Urinary bladder (tissue), 4 donors: ENCODE measurements around the gene CSAG1. TPM values are rescaled to one million over a fixed set of nuclear protein-coding genes. Genes with fewer than 3 reads are reported as not detected.
"Not testable (repeated sequence)": the region's sequence is repeated elsewhere in the genome, so short reads cannot be mapped to it uniquely, and the experiment has no call there.

Source experiments
- DNase-seq: peaks from one replicate; pipeline ENCODE4 v3.0.0-alpha.2; 2015; ENCODE audit errors: extremely low spot score
- H3K27ac ChIP-seq: one replicate; pipeline ENCODE4 v1.5.1; 2013; ENCODE audit warnings: low read depth, mild to moderate bottlenecking, moderate library complexity
- H3K36me3 ChIP-seq: one replicate; pipeline ENCODE4 v1.6.1; 2013; ENCODE audit warnings: mild to moderate bottlenecking, moderate library complexity; ENCODE audit not compliant: insufficient read depth
- H3K4me1 ChIP-seq: one replicate; pipeline ENCODE4 v1.6.1; 2013; ENCODE audit warnings: mild to moderate bottlenecking, moderate library complexity; ENCODE audit not compliant: insufficient read depth
- H3K4me3 ChIP-seq: one replicate; pipeline ENCODE4 v1.5.1; 2013; ENCODE audit warnings: low read depth, low read length
- WGBS: extraction: QIAGEN DNeasy Blood & Tissue Kit; methylation state at CpG from one replicate; pipeline ENCODE4 v1.1.7; 2013; 5-methylcytosine and 5-hydroxymethylcytosine counted together
- polyA plus RNA-seq: library from polyadenylated mRNA; stranded (reverse); fragments of 200-250 nt; gene quantifications from one replicate; pipeline ENCODE4 v1.2.3, GENCODE V29; 2013
- total RNA-seq: library from RNA; depleted of rRNA; stranded (reverse); fragments of >200 nt; gene quantifications from one replicate; pipeline ENCODE4 v1.2.3, GENCODE V29; 2014
- donor health status: healthy with polysubstance abuse.
- donor health status: healthy.

CSAG1 gene, protein sequence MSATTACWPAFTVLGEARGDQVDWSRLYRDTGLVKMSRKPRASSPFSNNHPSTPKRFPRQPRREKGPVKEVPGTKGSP
- not detected for total RNA-seq
- not detected for polyA plus RNA-seq

DNA sequence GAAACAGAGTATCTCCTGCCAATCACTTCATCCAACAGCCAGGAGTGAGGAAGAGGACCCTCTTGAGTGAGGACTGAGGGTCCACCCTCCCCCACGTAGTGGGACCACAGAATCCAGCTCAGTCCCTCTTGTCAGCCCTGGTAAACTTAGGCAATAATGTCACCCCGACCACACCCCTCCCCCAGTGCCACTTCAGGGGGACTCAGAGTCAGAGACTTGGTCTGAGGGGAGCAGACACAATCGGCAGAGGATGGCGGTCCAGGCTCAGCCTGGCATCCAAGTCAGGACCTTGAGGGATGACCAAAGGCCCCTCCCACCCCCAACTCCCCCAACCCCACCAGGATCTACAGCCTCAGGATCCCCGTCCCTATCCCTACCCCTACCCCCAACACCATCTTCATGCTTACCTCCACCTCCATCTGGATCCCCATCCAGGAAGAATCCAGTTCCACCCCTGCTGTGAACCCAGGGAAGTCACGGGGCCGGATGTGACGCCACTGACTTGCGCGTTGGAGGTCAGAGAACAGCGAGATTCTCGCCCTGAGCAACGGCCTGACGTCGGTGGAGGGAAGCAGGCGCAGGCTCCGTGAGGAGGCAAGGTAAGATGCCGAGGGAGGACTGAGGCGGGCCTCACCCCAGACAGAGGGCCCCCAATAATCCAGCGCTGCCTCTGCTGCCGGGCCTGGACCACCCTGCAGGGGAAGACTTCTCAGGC lies at the start of gene CSAG1, which contains the start of gene MAGEA12:
CSAG1 (minus strand) TSS at position 461 of the 715 bp plus-strand sequence. CDS start 1,261 bp downstream, outside the sequence.
MAGEA12 (plus strand) TSS at position 497 of the 715 bp plus-strand sequence. CDS start 2,405 bp downstream, outside the sequence.
- Histone ChIP-seq H3K4me1 (no peaks in the 10 kb centered on the region), H3K27ac (no peak within 1 kb of the TSS), H3K36me3 (no peaks in the 10 kb centered on the region), H3K4me3 (no peak within 1 kb of the TSS)
- whole genome bisulfite sequencing, result 91% methylated on average over 19 of the region's 21 CpGs
- DNase-seq, result no peak

DNA sequence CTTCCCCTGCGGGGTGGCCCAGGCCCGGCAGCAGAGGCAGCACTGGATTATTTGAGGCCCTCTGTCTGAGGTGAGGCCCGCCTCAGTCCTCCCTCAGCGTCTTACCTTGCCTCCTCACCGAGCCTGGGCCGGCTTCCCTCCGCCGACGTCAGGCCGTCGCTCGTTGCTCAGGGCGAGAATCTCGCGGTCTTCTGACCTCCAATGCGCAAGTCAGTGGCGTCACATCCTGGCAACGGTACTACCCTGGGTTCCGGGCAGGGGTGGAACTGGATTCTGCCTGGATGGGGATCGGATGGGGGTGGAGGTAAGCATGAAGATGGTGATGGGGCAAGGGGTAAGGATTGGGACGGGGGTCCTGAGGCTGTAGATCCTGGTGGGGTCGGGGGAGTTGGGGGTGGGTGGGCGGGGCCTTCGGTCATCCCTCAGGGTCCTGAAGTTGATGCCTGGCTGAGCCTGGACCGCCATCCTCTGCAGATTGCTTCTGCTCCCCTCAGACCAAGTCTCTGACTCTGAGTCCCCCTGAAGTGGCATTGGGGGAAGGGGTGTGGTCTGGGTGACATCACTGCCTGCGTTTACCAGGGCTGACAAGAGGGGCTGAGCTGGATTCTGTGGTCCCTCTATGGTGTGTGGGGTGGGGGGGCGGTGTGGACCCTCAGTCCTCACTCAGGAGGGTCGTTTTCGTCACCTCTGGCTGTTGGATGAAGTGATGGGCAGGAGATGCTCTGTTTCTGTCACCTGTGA lies 36.2 kb upstream of the CSAG1 start, which contains the start of gene MAGEA6:
MAGEA6 (minus strand) TSS at position 141 of the 741 bp plus-strand sequence. CDS start 2,039 bp downstream, outside the sequence.
- not testable (repeated sequence) for H3K27ac ChIP-seq, H3K4me3 ChIP-seq, H3K36me3 ChIP-seq, H3K4me1 ChIP-seq, DNase-seq
- 86% methylated on average over 3 of the region's 29 CpGs for WGBS

DNA sequence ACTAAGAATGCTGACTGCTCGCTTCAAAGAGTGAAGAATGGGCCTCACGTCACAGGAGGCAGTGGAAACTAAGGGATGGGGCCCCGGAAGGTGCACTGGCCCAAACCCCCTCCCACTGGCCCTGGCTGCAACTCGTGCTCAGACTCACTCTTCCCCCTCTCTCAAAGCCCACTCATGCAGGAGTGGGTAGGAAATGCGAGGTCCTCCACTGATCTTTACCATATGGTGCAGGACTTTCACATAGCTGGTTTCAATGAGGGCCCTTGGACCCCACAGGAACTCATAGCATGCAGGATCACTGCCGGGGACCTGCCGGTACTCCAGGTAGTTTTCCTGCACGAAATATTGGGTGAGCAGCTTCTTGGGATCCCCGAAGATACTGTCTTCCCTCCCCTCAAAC lies 33.0 kb upstream of the CSAG1 start:
- not testable (repeated sequence) for H3K4me1 ChIP-seq, H3K27ac ChIP-seq, H3K36me3 ChIP-seq, DNase-seq, H3K4me3 ChIP-seq
- 82% methylated on average over 9 of the region's 9 CpGs for WGBS

GRCh38 chrX:152761582-152761981 lies 28.1 kb upstream of the CSAG1 start:
- H3K36me3 ChIP-seq, H3K4me3 ChIP-seq, H3K27ac ChIP-seq, H3K4me1 ChIP-seq, DNase-seq: not testable (repeated sequence)
- 91% methylated on average over 4 of the region's 7 CpGs for WGBS

DNA sequence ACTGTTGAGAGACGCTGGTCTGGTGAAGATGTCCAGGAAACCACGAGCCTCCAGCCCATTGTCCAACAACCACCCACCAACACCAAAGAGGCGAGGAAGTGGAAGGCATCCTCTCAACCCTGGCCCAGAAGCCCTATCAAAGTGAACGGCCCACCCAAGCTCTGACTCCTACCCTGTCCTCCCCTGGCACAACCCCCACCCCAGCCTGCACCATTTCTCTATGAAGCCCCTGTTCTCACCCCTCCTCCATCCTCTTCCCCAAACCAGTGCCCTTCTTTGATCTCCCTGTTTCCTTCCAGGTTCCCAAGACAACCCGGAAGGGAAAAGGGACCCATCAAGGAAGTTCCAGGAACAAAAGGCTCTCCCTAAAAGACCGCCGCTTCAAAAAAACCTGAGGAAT lies 26.0 kb upstream of the CSAG1 start:
- not testable (repeated sequence) for H3K4me3 ChIP-seq, H3K27ac ChIP-seq, H3K36me3 ChIP-seq, DNase-seq, H3K4me1 ChIP-seq
- WGBS, result 80% methylated on average over 3 of the region's 7 CpGs

DNA sequence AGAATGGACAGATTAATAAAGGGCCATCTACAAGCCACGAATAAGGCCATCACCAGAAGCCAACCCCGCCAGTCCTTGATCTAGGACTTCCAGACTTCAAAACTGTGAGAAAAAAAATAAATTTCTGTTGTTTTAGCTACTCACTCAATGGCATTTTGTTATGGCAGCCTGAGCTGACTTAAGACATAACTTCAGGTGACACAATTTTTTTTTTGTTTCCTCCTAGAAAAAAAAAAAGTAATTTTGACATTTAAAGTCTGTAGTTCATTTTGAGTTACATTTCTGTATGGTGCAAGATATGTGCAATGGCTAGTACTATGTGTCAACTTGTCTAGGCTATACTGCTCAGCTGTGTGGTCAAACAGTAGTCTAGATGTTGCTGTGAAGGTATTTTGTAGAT lies 25.4 kb upstream of the CSAG1 start, which contains the start of gene CSAG3:
CSAG3 (plus strand) TSS at position 301 of the 400 bp plus-strand sequence.
- WGBS, result no CpG with 5 or more reads among the region's 2 CpGs
- not testable (repeated sequence) for H3K4me1 ChIP-seq, H3K27ac ChIP-seq, H3K4me3 ChIP-seq, H3K36me3 ChIP-seq, DNase-seq

- not testable (repeated sequence) for H3K27ac ChIP-seq, H3K4me3 ChIP-seq, H3K36me3 ChIP-seq, DNase-seq, H3K4me1 ChIP-seq
- no CpG with 5 or more reads among the region's 5 CpGs for WGBS
Observed at GRCh38 chrX:152754871-152755270, 21.4 kb upstream of the CSAG1 start.

- WGBS, result no CpG with 5 or more reads among the region's 35 CpGs
Observed at GRCh38 chrX:152753686-152754650, 20.4 kb upstream of the CSAG1 start, which contains the start of gene MAGEA2. Gene MAGEA2 (minus strand): TSS chrX:152753842. CDS start chrX:152751363, 2,479 bp downstream.

DNA sequence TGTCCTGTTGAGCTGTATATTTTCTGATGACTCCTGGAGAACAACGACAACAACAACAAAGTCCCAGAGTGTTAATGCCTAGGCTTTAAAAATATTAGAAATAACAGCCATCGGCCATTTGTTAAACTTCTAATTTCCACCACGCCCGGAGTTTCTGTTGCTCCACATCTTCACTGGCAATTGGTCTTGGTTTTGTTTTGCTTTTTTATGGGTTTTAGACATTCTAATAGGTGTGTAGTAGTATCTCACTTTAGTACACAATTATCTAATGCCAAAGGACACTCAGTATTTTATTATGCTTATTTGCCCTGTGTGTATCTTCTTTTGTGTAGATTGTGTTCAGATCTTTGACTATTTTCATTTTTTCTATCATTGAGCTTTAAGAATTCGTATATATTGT lies 5.0 kb upstream of the CSAG1 start:
- 88% methylated on average over 5 of the region's 5 CpGs for WGBS
- Histone ChIP-seq H3K4me1 (no peaks in the 10 kb centered on the region), H3K36me3 (no peaks in the 10 kb centered on the region), H3K4me3 (no peak overlapping the region), H3K27ac (no peak overlapping the region)
- DNase-seq, result no peak

More at GRCh38 chrX:152753686-152754650, 20.4 kb upstream of the CSAG1 start, which contains the start of gene MAGEA2:
- H3K4me1 ChIP-seq, H3K4me3 ChIP-seq, DNase-seq, H3K36me3 ChIP-seq, H3K27ac ChIP-seq: not testable (repeated sequence)

DNA sequence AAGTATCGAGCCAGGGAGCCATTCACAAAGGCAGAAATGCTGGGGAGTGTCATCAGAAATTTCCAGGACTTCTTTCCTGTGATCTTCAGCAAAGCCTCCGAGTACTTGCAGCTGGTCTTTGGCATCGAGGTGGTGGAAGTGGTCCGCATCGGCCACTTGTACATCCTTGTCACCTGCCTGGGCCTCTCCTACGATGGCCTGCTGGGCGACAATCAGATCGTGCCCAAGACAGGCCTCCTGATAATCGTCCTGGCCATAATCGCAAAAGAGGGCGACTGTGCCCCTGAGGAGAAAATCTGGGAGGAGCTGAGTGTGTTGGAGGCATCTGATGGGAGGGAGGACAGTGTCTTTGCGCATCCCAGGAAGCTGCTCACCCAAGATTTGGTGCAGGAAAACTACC lies 3.0 kb upstream of the CSAG1 start:
- not testable (repeated sequence) for H3K36me3 ChIP-seq, H3K27ac ChIP-seq, H3K4me3 ChIP-seq, DNase-seq, H3K4me1 ChIP-seq
- 86% methylated on average over 12 of the region's 12 CpGs for WGBS

GRCh38 chrX:152735860-152736511 lies 2.5 kb upstream of the CSAG1 start:
- Histone ChIP-seq H3K4me3 (no peak overlapping the region), H3K36me3 (no peaks in the 10 kb centered on the region), H3K4me1 (no peaks in the 10 kb centered on the region), H3K27ac (no peak overlapping the region)
- DNase-seq, result no peak
- WGBS, result 93% methylated on average over 12 of the region's 12 CpGs

DNA sequence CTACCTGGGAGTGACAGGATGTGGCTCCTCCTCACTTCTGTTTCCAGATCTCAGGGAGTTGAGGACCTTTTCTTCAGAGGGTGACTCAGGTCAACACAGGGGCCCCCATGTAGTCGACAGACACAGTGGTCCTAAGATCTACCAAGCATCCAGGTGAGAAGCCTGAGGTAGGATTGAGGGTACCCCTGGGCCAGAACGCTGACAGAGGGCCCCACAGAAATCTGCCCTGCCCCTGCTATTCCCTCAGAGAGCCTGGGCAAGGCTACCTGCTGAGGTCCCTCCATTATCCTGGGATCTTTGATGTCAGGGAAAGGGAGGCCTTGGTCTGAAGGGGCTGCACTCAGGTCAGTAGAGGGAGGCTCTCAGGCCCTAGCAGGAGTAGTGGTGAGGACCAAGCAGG lies 1.6 kb upstream of the CSAG1 start:
- Histone ChIP-seq H3K36me3 (no peaks in the 10 kb centered on the region), H3K4me3 (no peak overlapping the region), H3K27ac (no peak overlapping the region), H3K4me1 (no peaks in the 10 kb centered on the region)
- no peak for DNase-seq
- WGBS, result 83% methylated on average over 2 of the region's 2 CpGs
